Cerebellar nuclear complex (tissue), 1 donor: ENCODE results near the gene CALN1.
"Not testable (repeated sequence)": the region's sequence is repeated elsewhere in the genome, so short reads cannot be mapped to it uniquely, and the experiment has no call there.

Source experiments
- DNase-seq, 2 experiments: peaks; one replicate each; lab custom pipeline; 2025; lab: John Stamatoyannopoulos, UW

Gene CALN1

GRCh38 chr7:72412121-72412618, at the start of gene CALN1:
Gene CALN1 (minus strand): TSS chr7:72412338.
- DNase-seq: not testable (repeated sequence)

- no peak for DNase-seq
These were observed 41.3 kb upstream of the CALN1 start for GRCh38 chr7:72453471-72453870.

- no peak for DNase-seq
These were observed 35.5 kb upstream of the CALN1 start for GRCh38 chr7:72447465-72448204.

- DNase-seq: peak; percentile 7 to 39
These were observed 34.7 kb upstream of the CALN1 start for GRCh38 chr7:72446591-72447462.

GRCh38 chr7:72446131-72446530, 34.0 kb upstream of the CALN1 start:
- DNase-seq: no peak

GRCh38 chr7:72445580-72445979, 33.4 kb upstream of the CALN1 start:
- DNase-seq: peak in 1 of 2 experiments; percentile 51

GRCh38 chr7:72445075-72445474, 32.9 kb upstream of the CALN1 start:
- DNase-seq: no peak

GRCh38 chr7:72444026-72444776, 32.1 kb upstream of the CALN1 start:
- DNase-seq: no peak

GRCh38 chr7:72441791-72442190, 29.7 kb upstream of the CALN1 start:
- no peak for DNase-seq

GRCh38 chr7:72438491-72438890, 26.4 kb upstream of the CALN1 start:
- peak; percentile 57 to 92 for DNase-seq

GRCh38 chr7:72437610-72438009, 25.5 kb upstream of the CALN1 start:
- no peak for DNase-seq

GRCh38 chr7:72437061-72437585, 25.0 kb upstream of the CALN1 start:
- DNase-seq: peak in 1 of 2 experiments; percentile 26

- DNase-seq: peak in 1 of 2 experiments; percentile 53
These were observed 23.9 kb upstream of the CALN1 start for GRCh38 chr7:72435925-72436480.

GRCh38 chr7:72435366-72435765, 23.2 kb upstream of the CALN1 start:
- DNase-seq: peak; percentile 60 to 66

- peak; percentile 92 to 95 for DNase-seq
These were observed 18.4 kb upstream of the CALN1 start for GRCh38 chr7:72430531-72430930.

GRCh38 chr7:72429316-72429715, 17.2 kb upstream of the CALN1 start:
- DNase-seq: no peak

- DNase-seq: peak; percentile 87 to 93
These were observed 4.7 kb upstream of the CALN1 start for GRCh38 chr7:72416846-72417245.

GRCh38 chr7:72415586-72415985, 3.4 kb upstream of the CALN1 start:
- DNase-seq: no peak

GRCh38 chr7:72413886-72414285, 1.7 kb upstream of the CALN1 start:
- no peak for DNase-seq

- no peak for DNase-seq
These were observed 1.2 kb upstream of the CALN1 start for GRCh38 chr7:72413290-72413689.

- DNase-seq: no peak
These were observed 719 bp downstream of the CALN1 start for GRCh38 chr7:72411419-72411818.

GRCh38 chr7:72409638-72410015, 2.5 kb downstream of the CALN1 start:
- no peak for DNase-seq
